ENCODE data around the gene MS4A6A. TPM values are rescaled to one million over a fixed set of nuclear protein-coding genes. Genes with fewer than 3 reads are reported as not detected.

The MS4A6A gene, protein sequence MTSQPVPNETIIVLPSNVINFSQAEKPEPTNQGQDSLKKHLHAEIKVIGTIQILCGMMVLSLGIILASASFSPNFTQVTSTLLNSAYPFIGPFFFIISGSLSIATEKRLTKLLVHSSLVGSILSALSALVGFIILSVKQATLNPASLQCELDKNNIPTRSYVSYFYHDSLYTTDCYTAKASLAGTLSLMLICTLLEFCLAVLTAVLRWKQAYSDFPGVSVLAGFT
- not detected in 5 replicates for total RNA-seq (2022; extraction: Qiagen RNA extraction; ENCODE audit: low read depth)

DNA sequence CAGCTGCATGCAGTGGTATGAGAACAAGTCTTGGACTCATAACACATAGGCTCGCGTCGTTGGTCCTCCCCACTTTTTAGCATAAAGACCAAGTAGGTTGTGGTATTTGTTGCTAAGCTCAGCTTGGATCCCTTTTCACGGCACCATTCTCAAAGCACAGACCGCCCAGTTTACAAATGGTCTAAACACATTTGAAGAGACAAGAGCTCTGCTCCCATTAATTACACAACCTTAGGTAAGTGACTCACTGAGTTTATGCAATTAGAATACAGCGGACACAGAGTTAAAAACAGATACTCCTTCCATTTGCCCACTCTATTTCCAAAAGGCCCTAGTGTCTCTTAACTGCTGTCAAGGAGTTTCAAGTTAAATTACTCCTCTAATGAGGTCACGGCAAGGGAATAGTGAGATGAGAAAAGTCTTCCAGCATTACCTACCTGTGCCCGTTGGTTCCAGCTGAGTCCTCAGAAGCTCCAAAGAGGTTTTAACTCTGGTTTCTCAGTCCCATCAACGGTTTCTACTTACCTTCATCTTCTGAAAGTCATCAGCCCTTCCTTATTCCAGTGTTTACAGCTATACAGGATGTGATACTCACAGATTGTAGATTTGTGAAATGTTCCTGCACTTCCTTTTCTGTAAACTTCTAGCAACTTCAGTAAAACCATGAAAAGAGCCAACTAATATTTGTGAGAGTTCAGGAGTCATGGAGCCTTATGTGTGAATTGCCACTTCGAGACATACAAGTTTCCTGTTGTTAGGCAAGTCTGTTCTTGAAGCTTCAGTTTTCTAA, at the start of gene MS4A6A:
Gene MS4A6A (minus strand): TSS at position 543 of the 790 bp plus-strand sequence. CDS start 1,356 bp downstream, outside the sequence.

Other genes with a start within 250 kb of the MS4A6A start
- not detected in 5 replicates for gene OOSP1, start 244.7 kb downstream of the MS4A6A start, total RNA-seq (2022; extraction: Qiagen RNA extraction; ENCODE audit: low read depth)
- not detected in 5 replicates for gene OOSP4A, start 219.1 kb downstream of the MS4A6A start, total RNA-seq (2022; extraction: Qiagen RNA extraction; ENCODE audit: low read depth)
- not detected in 5 replicates for gene OOSP4B, start 165.9 kb downstream of the MS4A6A start, total RNA-seq (2022; extraction: Qiagen RNA extraction; ENCODE audit: low read depth)
- gene OOSP2, start 142.7 kb downstream of the MS4A6A start, total RNA-seq (2022; extraction: Qiagen RNA extraction; ENCODE audit: low read depth) = not detected in 5 replicates
- not detected in 5 replicates for gene MS4A3, start 126.4 kb downstream of the MS4A6A start, total RNA-seq (2022; extraction: Qiagen RNA extraction; ENCODE audit: low read depth)
- not detected in 5 replicates for gene MS4A2, start 94.4 kb downstream of the MS4A6A start, total RNA-seq (2022; extraction: Qiagen RNA extraction; ENCODE audit: low read depth)
- gene MS4A4E, start 60.1 kb upstream of the MS4A6A start, total RNA-seq (2022; extraction: Qiagen RNA extraction; ENCODE audit: low read depth) = not detected in 5 replicates
- gene MS4A4A, start 97.6 kb upstream of the MS4A6A start, total RNA-seq (2022; extraction: Qiagen RNA extraction; ENCODE audit: low read depth) = not detected in 5 replicates
- gene MS4A6E, start 144.2 kb upstream of the MS4A6A start, total RNA-seq (2022; extraction: Qiagen RNA extraction; ENCODE audit: low read depth) = not detected in 5 replicates
- gene MS4A7, start 195.4 kb upstream of the MS4A6A start, total RNA-seq (2022; extraction: Qiagen RNA extraction; ENCODE audit: low read depth) = not detected in 5 replicates
- gene MS4A14, start 213.4 kb upstream of the MS4A6A start, total RNA-seq (2022; extraction: Qiagen RNA extraction; ENCODE audit: low read depth) = not detected in 5 replicates
- not detected in 5 replicates for gene MS4A5, start 246.5 kb upstream of the MS4A6A start, total RNA-seq (2022; extraction: Qiagen RNA extraction; ENCODE audit: low read depth)

All from A549 treated with RU486 at 1 μM for 4 hours (cell line).